Adrenal gland (tissue), 5 donors: ENCODE results near the gene FSIP1.

Source experiments
- CTCF ChIP-seq, 6 experiments: fragments of 450-650 bp in 4 of 6; fragments of 200-600 bp in 2 of 6; sonication (generic) in 1 of 6; IDR thresholded peaks; 1 replicate in 5 of 6; 2 replicates in 1 of 6; pipeline versions ENCODE4 v1.5.1 to v1.8.0; 2016 to 2021; ENCODE audit warnings: antibody characterized with exemption in 6 of 6, mild to moderate bottlenecking in 2 of 6, moderate library complexity in 1 of 6
- POLR2A ChIP-seq, 2 donors: fragments of 450-650 bp; IDR thresholded peaks; one replicate each; pipeline ENCODE4 v1.6.1; 2017; ENCODE audit warnings: antibody characterized with exemption in 2 of 2, mild to moderate bottlenecking in 2 of 2, moderate library complexity in 1 of 2
- donor health status: DM: no; HTN: no; CAD: no.

GRCh38 chr15:39599871-39600270 lies 182.8 kb downstream of the FSIP1 start:
- TF ChIP-seq POLR2A (IDR thresholded peaks at IDR 0.05) (no peak), CTCF (IDR thresholded peaks at IDR 0.05) (no peak)
